AG20443 (cell line): ENCODE data around the gene ACTN4.
A peak's percentile ranks its signal among the peaks of the same experiment; 100 is the strongest.

Experiments used
- DNase-seq: peaks from one replicate; pipeline ENCODE4 v3.0.0; 2012; ENCODE audit warnings: low spot score, mixed read lengths

Gene ACTN4

DNA sequence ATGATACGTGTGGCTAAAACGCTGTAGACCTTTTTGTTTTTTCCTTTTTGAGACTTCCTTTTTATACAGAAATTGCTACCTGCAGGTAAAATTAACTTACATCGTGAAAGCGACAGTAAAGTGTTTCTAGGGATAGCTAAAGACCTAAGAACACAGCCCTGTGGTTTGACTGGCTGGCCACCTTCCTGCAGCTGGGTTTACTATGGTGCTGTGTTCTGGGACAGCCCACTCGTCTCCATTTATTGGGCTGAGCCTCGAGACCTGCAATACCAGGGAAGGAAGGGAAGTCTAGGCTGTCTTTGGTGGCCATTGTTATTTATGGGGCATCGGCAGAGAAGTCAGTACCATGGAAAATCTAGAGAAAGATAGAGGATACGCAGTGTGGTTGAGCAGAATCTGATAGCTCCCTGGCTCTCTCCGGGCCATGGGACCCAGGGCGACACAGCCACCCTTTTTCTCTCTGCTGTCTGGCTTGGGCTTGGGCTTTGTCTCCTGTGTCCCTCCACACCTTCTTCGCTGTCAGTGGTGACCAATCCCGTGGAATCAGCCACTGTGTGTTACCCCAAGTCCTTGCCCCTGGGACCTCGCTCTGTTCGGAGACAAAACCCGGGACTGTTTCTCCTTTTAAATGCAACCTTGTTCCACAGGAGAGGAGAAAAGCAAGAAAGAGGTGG is 30.9 kb downstream of the ACTN4 start:
- no peak for DNase-seq

- no peak for DNase-seq
Observed at GRCh38 chr19:38678891-38679494, 31.5 kb downstream of the ACTN4 start.

GRCh38 chr19:38679839-38680238 is 32.4 kb downstream of the ACTN4 start:
- no peak for DNase-seq

- DNase-seq: no peak
Observed at GRCh38 chr19:38682195-38682867, 34.9 kb downstream of the ACTN4 start.

DNA sequence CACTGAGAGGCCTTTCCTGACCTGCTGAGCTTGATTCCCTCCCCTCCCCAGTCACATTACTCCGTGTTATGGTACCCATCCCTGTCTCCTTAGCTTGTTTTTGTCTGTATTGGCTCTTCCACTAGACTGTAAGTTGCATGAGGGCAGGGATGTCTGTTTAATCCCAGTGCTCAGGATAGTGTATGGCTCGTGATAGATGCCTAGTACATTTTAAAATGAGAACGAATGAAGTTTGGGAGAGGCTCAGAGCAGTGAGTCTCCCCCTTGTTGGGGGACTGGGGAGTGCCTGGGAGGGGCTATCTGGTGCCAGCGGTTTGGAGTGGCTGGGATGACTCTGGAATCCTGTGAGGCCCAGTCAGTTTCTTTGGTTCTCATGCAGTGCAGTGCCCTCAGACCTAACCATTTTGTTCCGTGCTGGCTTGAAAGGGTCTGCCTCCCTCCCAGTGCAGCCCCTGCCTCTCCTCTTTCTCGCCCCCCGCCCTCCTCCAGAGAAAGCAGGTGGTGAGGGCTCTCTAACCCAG is 35.5 kb downstream of the ACTN4 start:
- DNase-seq: no peak

- DNase-seq: peak; percentile 86
Observed at GRCh38 chr19:38683393-38684077, 36.1 kb downstream of the ACTN4 start.

DNA sequence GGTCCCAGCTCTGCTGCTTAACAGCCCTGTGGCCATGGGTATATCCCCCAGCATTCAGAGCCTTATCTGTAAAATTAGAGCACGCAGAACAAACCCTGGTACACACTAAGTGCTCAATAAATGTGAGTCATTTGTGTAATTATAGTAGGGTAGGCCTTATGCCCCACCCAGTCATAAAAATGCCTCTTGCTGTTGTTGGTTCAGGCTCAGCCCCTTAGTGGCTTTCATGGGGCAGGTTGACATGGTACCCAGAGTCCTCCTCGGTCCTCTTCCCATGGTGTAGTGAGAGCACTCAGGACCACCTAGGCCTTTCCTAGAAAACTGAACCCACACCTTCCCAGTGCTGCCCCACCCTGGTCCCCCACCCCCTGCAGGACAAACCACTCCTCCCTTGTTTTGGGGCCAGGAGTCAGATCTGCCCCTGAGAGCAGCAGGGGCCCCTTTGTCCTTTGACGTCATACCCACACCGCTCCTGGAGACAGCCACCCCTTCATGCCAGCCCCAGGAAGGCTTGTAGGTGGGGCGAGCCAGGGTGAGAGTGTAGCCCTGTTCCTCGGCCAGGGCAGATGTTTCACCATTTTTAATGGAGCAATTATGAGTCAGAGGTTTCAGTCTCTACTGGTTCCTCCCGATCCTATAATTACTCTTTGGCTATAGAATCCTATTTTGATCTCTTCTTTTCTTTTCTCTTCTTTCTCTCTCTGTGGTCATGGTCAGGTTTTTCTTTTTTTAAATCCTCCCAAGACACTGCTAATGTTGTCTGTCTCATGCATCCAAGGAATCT is 36.8 kb downstream of the ACTN4 start:
- peak; percentile 89 for DNase-seq

GRCh38 chr19:38684862-38685665 is 37.6 kb downstream of the ACTN4 start:
- DNase-seq: no peak

DNA sequence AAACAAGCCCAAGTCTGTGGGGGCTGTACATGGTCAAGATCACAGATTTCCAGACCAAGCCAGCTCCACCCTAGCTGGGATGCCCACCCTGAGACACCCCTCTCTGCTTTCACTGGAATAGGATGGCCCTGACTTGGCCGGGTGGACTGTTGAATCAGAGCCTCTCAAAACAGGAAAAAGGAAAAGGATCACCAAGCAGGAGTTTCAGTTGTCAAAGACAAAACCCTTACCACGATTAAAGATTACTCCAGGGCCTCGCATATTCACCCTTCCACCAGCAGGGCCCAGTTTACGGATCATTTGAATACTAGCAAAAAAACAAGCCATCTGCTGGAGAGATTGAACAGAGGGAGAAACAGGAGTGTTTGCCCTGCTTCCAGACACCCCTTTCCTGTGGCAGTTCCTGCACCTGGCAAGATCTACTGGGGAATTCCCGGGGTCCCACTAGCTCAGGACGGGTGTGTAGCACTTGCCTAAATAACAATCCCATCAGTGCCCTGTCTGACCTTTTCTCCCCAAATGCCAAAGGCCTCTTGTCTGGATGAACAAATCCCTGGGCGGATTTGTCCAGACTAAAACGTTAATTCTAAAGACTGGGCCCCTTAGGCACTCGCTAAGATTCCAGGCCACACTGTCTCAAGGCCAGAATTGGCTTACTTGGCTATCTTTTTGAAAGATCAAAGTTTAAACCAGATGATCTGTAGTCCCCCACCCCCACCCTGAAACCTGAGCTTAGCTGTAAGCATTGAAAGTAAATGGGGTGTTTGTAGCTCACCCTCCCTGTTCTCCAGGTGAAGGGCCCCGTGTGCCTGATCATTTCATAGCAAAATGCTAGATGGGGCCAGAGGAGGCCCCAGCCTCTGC is 38.4 kb downstream of the ACTN4 start:
- peak; percentile 50 for DNase-seq

DNA sequence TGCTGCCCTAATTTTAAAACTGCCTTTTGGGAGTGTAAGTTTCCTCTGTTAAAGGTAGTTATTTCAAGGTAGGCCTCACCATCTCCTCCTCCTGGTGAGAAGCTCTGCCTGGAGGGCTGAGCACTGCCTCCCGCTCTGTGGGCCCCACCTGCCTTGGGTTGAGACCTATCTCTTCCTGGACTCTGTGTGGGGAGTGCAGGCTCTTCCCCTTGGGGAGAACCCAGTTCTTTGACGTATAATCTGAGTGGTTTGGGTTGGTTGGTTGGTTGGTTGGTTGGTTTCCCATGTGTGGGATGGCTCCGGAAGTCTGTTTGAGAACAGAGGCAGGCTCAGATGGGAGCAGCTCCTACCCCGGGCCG is 39.1 kb downstream of the ACTN4 start:
- no peak for DNase-seq

- DNase-seq: no peak
Observed at GRCh38 chr19:38687837-38688378, 40.5 kb downstream of the ACTN4 start.

- DNase-seq: no peak
Observed at GRCh38 chr19:38690146-38690545, 42.7 kb downstream of the ACTN4 start.

- DNase-seq: no peak
Observed at GRCh38 chr19:38690832-38691231, 43.4 kb downstream of the ACTN4 start.

- peak; percentile 79 for DNase-seq
Observed at GRCh38 chr19:38691938-38692457, 44.5 kb downstream of the ACTN4 start.

DNA sequence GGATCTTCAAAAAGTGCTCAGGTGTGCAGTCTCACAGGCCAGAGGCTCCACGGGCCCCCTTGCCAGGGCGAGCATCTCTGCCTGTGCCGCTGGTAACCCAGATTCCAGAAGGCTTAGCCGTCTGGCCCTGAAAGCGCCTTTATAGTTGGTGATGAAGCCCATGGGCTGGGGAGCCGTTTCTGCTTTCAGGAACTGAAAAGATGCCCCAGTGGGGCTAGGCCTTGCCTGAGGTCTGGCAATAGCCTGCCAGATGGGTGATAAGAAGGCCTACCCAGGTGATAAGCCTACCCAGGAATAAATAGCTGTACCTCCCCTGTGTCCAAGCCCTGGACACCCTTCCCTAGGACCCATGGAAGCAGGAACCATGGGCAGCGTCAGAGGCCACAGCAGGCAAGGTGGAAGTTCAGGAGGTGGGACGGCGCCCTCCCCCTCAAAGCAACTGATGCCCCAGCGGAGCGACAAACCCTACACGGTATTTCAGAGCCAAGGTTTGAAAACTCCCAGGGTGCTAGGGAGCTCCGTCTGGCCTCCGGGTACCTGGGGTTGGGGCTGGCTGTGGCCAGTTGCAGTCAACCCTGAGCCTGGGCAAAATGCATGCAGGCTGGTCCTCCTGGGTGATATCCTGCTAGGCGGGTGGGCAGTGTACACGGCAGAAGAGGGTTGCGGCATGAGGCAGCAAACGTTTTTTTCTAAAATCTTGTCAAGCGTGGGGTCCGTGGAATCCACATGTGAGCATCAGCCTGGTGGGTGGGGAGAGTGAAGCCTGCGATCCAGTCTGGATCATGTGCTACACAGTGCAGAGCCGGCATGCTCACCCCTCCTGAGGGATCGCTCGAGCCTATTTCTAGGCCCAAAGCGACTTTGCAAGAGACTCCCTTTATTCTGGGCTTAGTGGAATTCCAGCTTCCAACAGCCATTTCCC is 45.3 kb downstream of the ACTN4 start:
- no peak for DNase-seq

- DNase-seq: no peak
Observed at GRCh38 chr19:38693380-38694223, 46.2 kb downstream of the ACTN4 start.

DNA sequence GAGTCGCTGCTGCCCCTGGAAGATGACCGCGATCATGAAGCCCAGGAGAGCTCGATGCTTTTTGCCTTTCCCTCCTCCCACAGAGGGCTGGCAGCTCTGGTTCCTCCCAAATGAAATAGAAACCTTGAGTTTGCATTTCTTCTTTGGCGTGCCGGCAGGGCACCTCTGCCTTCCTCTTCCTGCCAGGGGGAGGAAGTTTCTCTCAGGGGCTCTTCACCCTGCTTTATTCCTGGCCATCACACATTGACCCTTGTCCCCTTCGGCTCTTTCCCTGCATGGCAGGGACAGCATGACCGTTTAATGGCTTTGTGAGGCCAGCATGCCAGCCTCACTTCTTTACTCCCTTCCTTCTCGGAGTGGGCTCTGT is 47.9 kb downstream of the ACTN4 start:
- no peak for DNase-seq
